Astrocyte (in vitro differentiated cells and primary cell): ENCODE measurements around the gene GALNT2. TPM values are rescaled to one million over a fixed set of nuclear protein-coding genes. Genes with fewer than 3 reads are reported as not detected.

Experiments used
- DNase-seq: peaks from one replicate; pipeline ENCODE4 v3.0.0-alpha.2; 2010; ENCODE audit warnings: low read depth
- FAIRE-seq: peaks from 2 replicates; lab custom pipeline; 2011; peaks lifted over from hg19 to GRCh38; lab: Jason Lieb, UNC
- H2AFZ ChIP-seq: 2 replicates; pipeline ENCODE4 v1.6.0; 2012; ENCODE audit warnings: low read depth, low read length, inconsistent platforms
- H3K27ac ChIP-seq: 2 replicates; pipeline ENCODE4 v1.5.1; 2011; ENCODE audit warnings: low read depth, low read length, inconsistent platforms
- H3K27me3 ChIP-seq: 2 replicates; pipeline ENCODE4 v1.6.0; 2011; ENCODE audit warnings: low read length, inconsistent platforms; ENCODE audit not compliant: insufficient read depth
- H3K36me3 ChIP-seq: 2 replicates; pipeline ENCODE4 v1.5.1; 2011; ENCODE audit warnings: low read length, inconsistent platforms; ENCODE audit not compliant: insufficient read depth
- H3K4me1 ChIP-seq: 2 replicates; pipeline ENCODE4 v1.5.1; 2011; ENCODE audit warnings: low read length, inconsistent platforms; ENCODE audit not compliant: insufficient read depth
- H3K4me2 ChIP-seq: 2 replicates; pipeline ENCODE4 v1.6.0; 2012; ENCODE audit warnings: low read length, inconsistent platforms
- H3K4me3 ChIP-seq: 2 replicates; pipeline ENCODE4 v1.5.1; 2011; ENCODE audit warnings: low read depth, mild to moderate bottlenecking, low read length, inconsistent platforms; ENCODE audit not compliant: insufficient read depth
- H3K79me2 ChIP-seq: 2 replicates; pipeline ENCODE4 v1.6.0; 2012; ENCODE audit warnings: mild to moderate bottlenecking, low read length, inconsistent platforms; ENCODE audit not compliant: insufficient read depth
- H3K9ac ChIP-seq: 2 replicates; pipeline ENCODE4 v1.6.0; 2012; ENCODE audit warnings: mild to moderate bottlenecking, low read length, inconsistent platforms
- H3K9me3 ChIP-seq: 2 replicates; pipeline ENCODE4 v1.5.1; 2012; ENCODE audit warnings: low read depth, mild to moderate bottlenecking, low read length, inconsistent platforms; ENCODE audit not compliant: insufficient read depth
- H4K20me1 ChIP-seq: 2 replicates; pipeline ENCODE4 v1.6.0; 2012; ENCODE audit warnings: low read length, inconsistent platforms; ENCODE audit not compliant: insufficient read depth
- H3K27ac Mint-ChIP-seq: one replicate; pipeline ENCODE4 v1.8.0; 2021; ENCODE audit warnings: mild to moderate bottlenecking, mixed read lengths; ENCODE audit not compliant: unreplicated experiment
- H3K27me3 Mint-ChIP-seq: one replicate; pipeline ENCODE4 v1.8.0; 2021; ENCODE audit warnings: low read depth, mixed read lengths; ENCODE audit not compliant: unreplicated experiment
- H3K36me3 Mint-ChIP-seq: one replicate; pipeline ENCODE4 v1.8.0; 2021; ENCODE audit warnings: low read depth, mixed read lengths; ENCODE audit not compliant: unreplicated experiment
- H3K4me1 Mint-ChIP-seq: one replicate; pipeline ENCODE4 v1.8.0; 2021; ENCODE audit warnings: low read depth, mixed read lengths; ENCODE audit not compliant: unreplicated experiment
- H3K4me3 Mint-ChIP-seq: one replicate; pipeline ENCODE4 v1.8.0; 2021; ENCODE audit warnings: mild to moderate bottlenecking, moderate library complexity, mixed read lengths; ENCODE audit not compliant: unreplicated experiment
- H3K9me3 Mint-ChIP-seq: one replicate; pipeline ENCODE4 v1.8.0; 2021; ENCODE audit warnings: mild to moderate bottlenecking, mixed read lengths; ENCODE audit not compliant: unreplicated experiment
- EZH2 ChIP-seq: IDR thresholded peaks from 2 replicates; pipeline ENCODE4 v1.6.1; 2012; ENCODE audit warnings: mild to moderate bottlenecking, low read length, inconsistent platforms; ENCODE audit not compliant: insufficient read depth
- total RNA-seq: library from RNA; stranded (reverse); gene quantifications from 2 replicates; pipeline ENCODE4 v1.2.1, GENCODE V29; 2021
- TF ChIP-seq, protein P1 (sequence below): IDR thresholded peaks from 2 replicates; pipeline ENCODE4 v1.5.1; 2011; ENCODE audit warnings: low read depth, mild to moderate bottlenecking, inconsistent platforms, low read length, moderate library complexity; ENCODE audit not compliant: insufficient read depth

GALNT2 gene
- total RNA-seq, 1 donor from 2014 or later, result 507 TPM

DNA sequence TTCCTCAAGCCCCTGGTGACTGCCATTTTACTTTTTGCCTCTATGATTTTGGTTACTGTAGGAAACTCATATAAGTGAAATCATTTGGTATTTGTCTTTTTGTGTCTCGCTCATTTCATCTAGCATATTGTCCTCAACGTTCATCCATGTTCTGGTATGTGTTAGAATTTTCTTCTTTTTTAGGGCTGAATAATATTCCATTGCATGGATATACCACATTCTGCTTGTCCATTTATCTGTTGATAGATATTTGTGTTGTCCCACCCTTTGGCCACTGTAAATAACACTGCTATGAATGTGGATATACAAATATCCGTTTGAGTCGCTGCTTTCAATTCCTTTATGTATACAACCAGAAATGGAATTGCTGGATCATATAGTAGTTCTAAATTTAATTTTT is 4.5 kb upstream of the GALNT2 start:
- Mint-ChIP-seq H3K27me3 (no peaks in the 10 kb centered on the region), H3K4me3 (no peak overlapping the region), H3K4me1 (peaks cover 3% of the 10 kb centered on the region), H3K27ac (no peak overlapping the region), H3K9me3 (peaks cover 1% of the 10 kb centered on the region), H3K36me3 (no peaks in the 10 kb centered on the region)
- H3K79me2 ChIP-seq, result peaks cover 2% of the 10 kb centered on the region
- DNase-seq, result no peak
- H3K4me1 ChIP-seq, result peaks cover 3% of the 10 kb centered on the region
- no peaks in the 10 kb centered on the region for H3K9me3 ChIP-seq
- no peak overlapping the region for H3K4me2 ChIP-seq
- no peak overlapping the region for H2AFZ ChIP-seq
- peaks cover under 1% of the 10 kb centered on the region for H4K20me1 ChIP-seq
- H3K9ac ChIP-seq, result no peak overlapping the region
- H3K27me3 ChIP-seq, result no peaks in the 10 kb centered on the region
- FAIRE-seq, result no peak
- H3K27ac ChIP-seq, result no peak overlapping the region
- TF ChIP-seq EZH2, result no peak
- TF ChIP-seq, protein P1, sequence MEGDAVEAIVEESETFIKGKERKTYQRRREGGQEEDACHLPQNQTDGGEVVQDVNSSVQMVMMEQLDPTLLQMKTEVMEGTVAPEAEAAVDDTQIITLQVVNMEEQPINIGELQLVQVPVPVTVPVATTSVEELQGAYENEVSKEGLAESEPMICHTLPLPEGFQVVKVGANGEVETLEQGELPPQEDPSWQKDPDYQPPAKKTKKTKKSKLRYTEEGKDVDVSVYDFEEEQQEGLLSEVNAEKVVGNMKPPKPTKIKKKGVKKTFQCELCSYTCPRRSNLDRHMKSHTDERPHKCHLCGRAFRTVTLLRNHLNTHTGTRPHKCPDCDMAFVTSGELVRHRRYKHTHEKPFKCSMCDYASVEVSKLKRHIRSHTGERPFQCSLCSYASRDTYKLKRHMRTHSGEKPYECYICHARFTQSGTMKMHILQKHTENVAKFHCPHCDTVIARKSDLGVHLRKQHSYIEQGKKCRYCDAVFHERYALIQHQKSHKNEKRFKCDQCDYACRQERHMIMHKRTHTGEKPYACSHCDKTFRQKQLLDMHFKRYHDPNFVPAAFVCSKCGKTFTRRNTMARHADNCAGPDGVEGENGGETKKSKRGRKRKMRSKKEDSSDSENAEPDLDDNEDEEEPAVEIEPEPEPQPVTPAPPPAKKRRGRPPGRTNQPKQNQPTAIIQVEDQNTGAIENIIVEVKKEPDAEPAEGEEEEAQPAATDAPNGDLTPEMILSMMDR, result no peak
- H3K36me3 ChIP-seq, result no peaks in the 10 kb centered on the region
- no peak overlapping the region for H3K4me3 ChIP-seq

DNA sequence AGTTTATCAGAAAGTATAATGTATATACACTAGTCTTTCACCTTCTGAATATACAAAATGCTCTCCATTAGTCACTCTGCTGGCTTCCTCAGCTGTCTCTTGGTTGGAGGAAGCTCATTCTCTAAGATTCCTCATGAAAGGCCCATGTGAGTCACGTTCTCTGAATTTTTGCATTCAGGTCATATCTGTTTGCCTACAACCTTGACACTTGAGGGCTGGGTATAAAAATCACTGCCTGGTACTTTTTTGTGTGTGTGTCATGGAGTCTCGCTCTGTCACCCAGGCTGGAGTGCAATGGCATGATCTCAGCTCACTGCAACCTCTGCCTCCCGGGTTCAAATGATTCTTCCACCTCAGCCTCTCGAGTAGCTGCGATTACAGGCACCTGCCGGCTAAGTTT is 2.8 kb upstream of the GALNT2 start:
- Mint-ChIP-seq H3K4me3 (no peak overlapping the region), H3K27ac (no peak overlapping the region), H3K9me3 (peaks cover 1% of the 10 kb centered on the region), H3K36me3 (no peaks in the 10 kb centered on the region), H3K4me1 (peaks cover 3% of the 10 kb centered on the region), H3K27me3 (no peaks in the 10 kb centered on the region)
- Histone ChIP-seq H3K36me3 (no peaks in the 10 kb centered on the region), H3K27ac (no peak overlapping the region), H3K4me3 (no peak overlapping the region), H4K20me1 (peaks cover 19% of the 10 kb centered on the region), H3K9me3 (no peaks in the 10 kb centered on the region), H3K4me1 (peaks cover 11% of the 10 kb centered on the region), H3K9ac (no peak overlapping the region), H3K79me2 (peaks cover 20% of the 10 kb centered on the region), H3K27me3 (no peaks in the 10 kb centered on the region), H3K4me2 (no peak overlapping the region), H2AFZ (no peak overlapping the region)
- DNase-seq, result no peak
- no peak for FAIRE-seq
- TF ChIP-seq, protein P1, result no peak
- no peak for TF ChIP-seq EZH2

DNA sequence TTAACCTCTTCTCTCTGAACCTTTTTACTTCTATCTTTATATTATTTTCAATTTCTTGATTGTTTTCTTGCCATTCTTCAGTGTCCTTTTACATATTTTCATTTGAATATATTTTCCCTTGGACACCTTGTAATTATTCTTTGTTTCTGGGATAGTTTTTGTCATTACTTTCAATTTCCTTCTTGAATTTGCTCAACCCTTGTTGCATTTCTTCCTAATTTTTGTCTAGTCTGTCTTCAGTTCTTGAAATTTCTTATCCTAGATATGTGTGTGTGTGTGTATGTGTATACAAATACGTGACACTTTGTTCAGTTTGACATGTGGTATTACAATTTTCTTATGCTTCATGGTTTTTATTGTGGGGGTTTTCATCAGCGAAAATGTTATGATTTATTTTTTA is 1.9 kb upstream of the GALNT2 start:
- Histone ChIP-seq H3K4me1 (peaks cover 13% of the 10 kb centered on the region), H3K27me3 (no peaks in the 10 kb centered on the region), H3K27ac (no peak overlapping the region), H4K20me1 (peaks cover 27% of the 10 kb centered on the region), H3K9me3 (no peaks in the 10 kb centered on the region), H3K9ac (no peak overlapping the region), H3K36me3 (no peaks in the 10 kb centered on the region), H2AFZ (no peak overlapping the region), H3K4me2 (no peak overlapping the region), H3K79me2 (peaks cover 29% of the 10 kb centered on the region), H3K4me3 (no peak overlapping the region)
- TF ChIP-seq, protein P1, result no peak
- no peak for TF ChIP-seq EZH2
- Mint-ChIP-seq H3K27ac (no peak overlapping the region), H3K4me1 (peaks cover 6% of the 10 kb centered on the region), H3K9me3 (peaks cover 1% of the 10 kb centered on the region), H3K4me3 (no peak overlapping the region), H3K36me3 (no peaks in the 10 kb centered on the region), H3K27me3 (no peaks in the 10 kb centered on the region)
- DNase-seq (no peak), FAIRE-seq (no peak)
